ENCODE data around the gene DDX19B. TPM values are rescaled to one million over a fixed set of nuclear protein-coding genes. Genes with fewer than 3 reads are reported as not detected.
A peak's percentile ranks its signal among the peaks of the same experiment; 100 is the strongest.

The DDX19B gene
- total RNA-seq, 6 donors from 2014 or later, result 24.0 to 47.0 (median 27.6) TPM

DNA sequence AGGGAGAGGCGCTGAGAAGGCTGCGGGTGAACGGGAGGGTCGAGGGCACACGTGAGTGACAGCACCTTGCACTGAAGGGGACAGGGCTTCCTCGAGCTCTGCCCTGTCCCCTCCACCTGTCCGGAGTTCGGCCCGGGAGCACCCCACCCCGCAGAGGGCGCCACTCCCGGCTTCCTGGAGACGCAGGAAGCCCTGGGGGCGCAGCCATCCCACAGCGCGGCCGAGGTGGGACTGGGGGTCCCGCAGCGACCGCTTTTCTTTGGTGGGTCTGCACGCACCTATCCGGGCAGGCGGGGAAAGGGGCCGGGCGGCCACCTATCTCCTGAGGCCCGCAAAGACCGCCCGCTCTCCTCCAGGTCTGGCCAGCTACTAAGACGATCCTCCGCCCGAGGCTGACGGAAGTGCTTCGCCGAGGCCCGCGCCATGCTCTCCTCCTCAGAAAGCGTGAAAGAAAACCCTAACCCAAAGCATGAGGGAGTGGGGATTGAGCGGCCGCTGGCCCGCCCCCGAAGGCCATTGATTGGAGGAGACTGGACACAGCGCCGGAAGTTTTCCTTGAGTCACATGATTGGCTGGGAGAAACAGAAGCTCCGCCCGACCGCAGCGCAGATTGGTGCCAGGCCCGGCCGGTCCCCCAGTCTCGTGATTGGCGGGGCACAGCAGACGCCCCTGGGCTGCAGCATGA is 82.1 kb downstream of the DDX19B start:
- TF ChIP-seq POLR2A (IDR thresholded peaks at IDR 0.05), result peak in 3 of 4 donors; percentile 47 to 78 (median 61)
- no peak for TF ChIP-seq EP300 (IDR thresholded peaks at IDR 0.05)
- peak; percentile 58 to 79 for TF ChIP-seq POLR2AphosphoS5 (IDR thresholded peaks at IDR 0.05)
- TF ChIP-seq, protein P1, sequence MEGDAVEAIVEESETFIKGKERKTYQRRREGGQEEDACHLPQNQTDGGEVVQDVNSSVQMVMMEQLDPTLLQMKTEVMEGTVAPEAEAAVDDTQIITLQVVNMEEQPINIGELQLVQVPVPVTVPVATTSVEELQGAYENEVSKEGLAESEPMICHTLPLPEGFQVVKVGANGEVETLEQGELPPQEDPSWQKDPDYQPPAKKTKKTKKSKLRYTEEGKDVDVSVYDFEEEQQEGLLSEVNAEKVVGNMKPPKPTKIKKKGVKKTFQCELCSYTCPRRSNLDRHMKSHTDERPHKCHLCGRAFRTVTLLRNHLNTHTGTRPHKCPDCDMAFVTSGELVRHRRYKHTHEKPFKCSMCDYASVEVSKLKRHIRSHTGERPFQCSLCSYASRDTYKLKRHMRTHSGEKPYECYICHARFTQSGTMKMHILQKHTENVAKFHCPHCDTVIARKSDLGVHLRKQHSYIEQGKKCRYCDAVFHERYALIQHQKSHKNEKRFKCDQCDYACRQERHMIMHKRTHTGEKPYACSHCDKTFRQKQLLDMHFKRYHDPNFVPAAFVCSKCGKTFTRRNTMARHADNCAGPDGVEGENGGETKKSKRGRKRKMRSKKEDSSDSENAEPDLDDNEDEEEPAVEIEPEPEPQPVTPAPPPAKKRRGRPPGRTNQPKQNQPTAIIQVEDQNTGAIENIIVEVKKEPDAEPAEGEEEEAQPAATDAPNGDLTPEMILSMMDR (IDR thresholded peaks at IDR 0.05), result peak in 3 of 6 experiments; percentile 10 to 37 (median 12)
- Histone ChIP-seq H3K4me3 (peak overlapping the region; percentile 67 to 82 (median 74)), H3K4me1 (peaks cover 14 to 30% (median 16%) of the 10 kb centered on the region in 4 donors), H3K36me3 (peaks cover under 1 to 10% (median 7%) of the 10 kb centered on the region in 4 donors), H3K27ac (peak overlapping the region; percentile 76 to 89 (median 84)), H3K9me3 (no peaks in the 10 kb centered on the region), H3K27me3 (no peaks in the 10 kb centered on the region)
- ATAC-seq (ENCODE audit: low FRiP score in 2 of 2) (peak; percentile 98), DNase-seq (peak; percentile 96 to 98)
- 0 to 2% methylated on average over 11 to 37 of the region's 52 CpGs for WGBS, 2 donors

GRCh38 chr16:70381604-70382342 is 82.8 kb downstream of the DDX19B start:
- H3K9me3 ChIP-seq, result no peaks in the 10 kb centered on the region
- peak overlapping the region; percentile 35 to 89 (median 81) for H3K27ac ChIP-seq
- H3K4me1 ChIP-seq, result peaks cover 14 to 30% (median 16%) of the 10 kb centered on the region in 4 donors
- WGBS, 2 donors, result 56 to 79% methylated on average over 7 of the region's 47 CpGs
- ATAC-seq (ENCODE audit: low FRiP score in 2 of 2), result peak; percentile 28 to 45
- peak in 1 of 4 donors; percentile 79 for TF ChIP-seq POLR2A (IDR thresholded peaks at IDR 0.05)
- TF ChIP-seq, protein P1 (IDR thresholded peaks at IDR 0.05), result no peak
- TF ChIP-seq POLR2AphosphoS5 (IDR thresholded peaks at IDR 0.05), result no peak
- peaks cover 0 to 13% (median 3%) of the 10 kb centered on the region in 4 donors for H3K36me3 ChIP-seq
- H3K4me3 ChIP-seq, result peak overlapping the region; percentile 20 to 82 (median 74)
- H3K27me3 ChIP-seq, result no peaks in the 10 kb centered on the region
- peak in 1 of 2 donors; percentile 43 for DNase-seq

DNA sequence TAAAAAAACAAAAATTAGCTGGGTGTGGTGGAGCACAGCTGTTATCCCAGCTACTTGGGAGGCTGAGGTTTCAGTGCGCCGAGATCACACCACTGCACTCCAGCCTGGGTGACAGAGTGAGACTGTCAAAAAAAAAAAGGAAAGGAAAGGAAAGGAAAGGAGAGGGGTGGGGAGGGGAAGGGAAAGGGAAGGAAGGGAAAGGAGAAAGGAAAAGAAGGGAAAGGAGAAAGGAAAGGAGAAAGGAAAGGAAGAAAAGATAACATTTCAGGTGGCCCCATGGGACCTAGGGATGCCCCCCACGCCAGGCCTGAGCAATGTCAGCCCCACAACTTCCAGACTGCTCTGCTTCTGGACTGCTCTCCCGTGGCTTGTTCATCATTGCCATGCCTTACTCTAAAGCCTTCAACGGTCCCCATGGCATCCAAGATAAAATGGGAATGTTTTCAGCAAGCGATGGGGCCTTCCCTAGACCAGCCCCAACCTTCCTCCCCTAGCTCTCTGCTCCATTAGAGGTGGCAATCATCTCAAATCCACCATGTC is 84.5 kb downstream of the DDX19B start:
- no peak overlapping the region for H3K4me3 ChIP-seq
- no peak overlapping the region for H3K27ac ChIP-seq
- DNase-seq (no peak), ATAC-seq (ENCODE audit: low FRiP score in 2 of 2) (no peak)
- no peaks in the 10 kb centered on the region for H3K27me3 ChIP-seq
- no peaks in the 10 kb centered on the region for H3K9me3 ChIP-seq
- 91 to 94% methylated on average over 6 of the region's 6 CpGs for WGBS, 2 donors
- H3K4me1 ChIP-seq, result peaks cover 14 to 30% (median 16%) of the 10 kb centered on the region in 4 donors
- peaks cover 0 to 25% (median 18%) of the 10 kb centered on the region in 4 donors for H3K36me3 ChIP-seq
- TF ChIP-seq POLR2A (IDR thresholded peaks at IDR 0.05) (no peak), EP300 (IDR thresholded peaks at IDR 0.05) (no peak), POLR2AphosphoS5 (IDR thresholded peaks at IDR 0.05) (no peak)
- TF ChIP-seq, protein P1 (IDR thresholded peaks at IDR 0.05), result no peak

Small RNA genes lying within 50 kb of the gene (small RNA-seq; reads per million reads assigned to genes)
- 0 reads per million in 4 donors for gene RN7SL279P

Other genes starting within 250 kb of the DDX19B start
- gene PDPR, start 184.9 kb upstream of the DDX19B start, total RNA-seq, result 10 to 100 TPM; 15.2 to 46.1 (median 21.9) TPM
- gene CLEC18C, start 125.4 kb upstream of the DDX19B start, total RNA-seq, result under 1 TPM in 3 of 6 donors, not detected in 3; 0.44 to 0.69 (median 0.54) TPM
- 10 to 100 TPM; 16.8 to 32.8 (median 20.5) TPM for gene EXOSC6, start 47.2 kb upstream of the DDX19B start, total RNA-seq
- 100 to 1,000 TPM in 3 of 6 donors, 10 to 100 TPM in 3; 67.4 to 129 (median 102) TPM for gene AARS1, start 9.7 kb upstream of the DDX19B start, total RNA-seq
- gene DDX19A, start 47.7 kb downstream of the DDX19B start, total RNA-seq, result 10 to 100 TPM; 28.6 to 46.1 (median 31.7) TPM
- 10 to 100 TPM; 12.5 to 50.3 (median 26.1) TPM for gene ST3GAL2, start 139.9 kb downstream of the DDX19B start, total RNA-seq
- gene FCSK, start 155.4 kb downstream of the DDX19B start, total RNA-seq, result 10 to 100 TPM; 16.0 to 51.3 (median 24.5) TPM
- 100 to 1,000 TPM in 1 of 6 donors, 10 to 100 TPM in 5; 35.0 to 111 (median 59.6) TPM for gene COG4, start 224.4 kb downstream of the DDX19B start, total RNA-seq
- 100 to 1,000 TPM in 3 of 6 donors, 10 to 100 TPM in 3; 63.9 to 168 (median 105) TPM for gene SF3B3, start 224.6 kb downstream of the DDX19B start, total RNA-seq